ENCODE data around the gene SORT1. TPM values are rescaled to one million over a fixed set of nuclear protein-coding genes. Genes with fewer than 3 reads are reported as not detected.

SORT1 gene
- total RNA-seq, 1 donor: 7.0 TPM

DNA sequence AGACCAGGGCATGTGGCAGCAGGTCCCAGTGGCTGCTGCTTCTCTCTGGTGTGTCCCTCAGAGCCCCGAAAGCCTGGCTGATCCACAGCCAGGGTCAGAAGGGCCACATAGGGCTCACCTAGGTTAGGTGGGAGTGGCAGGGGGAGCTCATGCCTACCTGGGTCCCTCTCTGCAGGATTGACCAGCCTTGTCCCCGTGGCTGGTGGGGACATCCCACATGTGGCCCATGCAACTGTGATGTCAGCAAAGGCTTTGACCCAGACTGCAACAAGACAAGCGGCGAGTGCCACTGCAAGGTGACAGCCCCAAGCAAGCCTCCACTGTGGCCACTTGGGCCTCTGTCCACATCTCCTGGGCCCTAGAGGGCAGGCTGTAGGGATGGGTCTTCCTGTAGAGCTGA lies 132.7 kb downstream of the SORT1 start:
- DNase-seq (ENCODE audit: low read depth in 2 of 3, low spot score in 2 of 3): no peak

- DNase-seq (ENCODE audit: low read depth in 2 of 3, low spot score in 2 of 3): no peak
Measured at GRCh38 chr1:109264379-109264755, 133.4 kb downstream of the SORT1 start.

DNA sequence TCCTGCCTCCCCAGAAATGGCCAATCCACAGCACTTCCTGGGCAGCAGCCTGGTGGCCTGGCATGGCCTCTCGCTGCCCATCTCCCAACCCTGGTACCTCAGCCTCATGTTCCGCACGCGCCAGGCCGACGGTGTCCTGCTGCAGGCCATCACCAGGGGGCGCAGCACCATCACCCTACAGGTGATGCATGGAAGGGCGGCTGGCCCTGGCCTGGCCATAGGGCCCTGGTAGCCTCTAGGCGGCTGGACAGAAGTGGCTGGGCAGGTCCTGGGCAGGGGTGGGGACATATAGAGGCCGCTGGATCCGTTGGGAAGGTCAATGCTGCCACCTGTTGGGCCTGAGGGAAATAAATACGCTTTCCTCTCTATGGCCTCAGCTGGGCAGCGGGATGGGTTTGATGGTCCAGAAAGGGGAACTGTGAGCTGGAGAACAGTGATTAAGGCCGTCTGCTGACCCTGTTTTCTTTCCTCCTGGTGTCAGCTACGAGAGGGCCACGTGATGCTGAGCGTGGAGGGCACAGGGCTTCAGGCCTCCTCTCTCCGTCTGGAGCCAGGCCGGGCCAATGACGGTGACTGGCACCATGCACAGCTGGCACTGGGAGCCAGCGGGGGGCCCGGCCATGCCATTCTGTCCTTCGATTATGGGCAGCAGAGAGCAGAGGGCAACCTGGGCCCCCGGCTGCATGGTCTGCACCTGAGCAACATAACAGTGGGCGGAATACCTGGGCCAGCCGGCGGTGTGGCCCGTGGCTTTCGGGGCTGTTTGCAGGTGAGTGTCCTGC lies 133.9 kb downstream of the SORT1 start:
- DNase-seq (ENCODE audit: low read depth in 2 of 3, low spot score in 2 of 3): peak; percentile 46 to 77 (median 68)

- no peak for DNase-seq (ENCODE audit: low read depth in 2 of 3, low spot score in 2 of 3)
Measured at GRCh38 chr1:109263234-109263596, 134.5 kb downstream of the SORT1 start.

DNA sequence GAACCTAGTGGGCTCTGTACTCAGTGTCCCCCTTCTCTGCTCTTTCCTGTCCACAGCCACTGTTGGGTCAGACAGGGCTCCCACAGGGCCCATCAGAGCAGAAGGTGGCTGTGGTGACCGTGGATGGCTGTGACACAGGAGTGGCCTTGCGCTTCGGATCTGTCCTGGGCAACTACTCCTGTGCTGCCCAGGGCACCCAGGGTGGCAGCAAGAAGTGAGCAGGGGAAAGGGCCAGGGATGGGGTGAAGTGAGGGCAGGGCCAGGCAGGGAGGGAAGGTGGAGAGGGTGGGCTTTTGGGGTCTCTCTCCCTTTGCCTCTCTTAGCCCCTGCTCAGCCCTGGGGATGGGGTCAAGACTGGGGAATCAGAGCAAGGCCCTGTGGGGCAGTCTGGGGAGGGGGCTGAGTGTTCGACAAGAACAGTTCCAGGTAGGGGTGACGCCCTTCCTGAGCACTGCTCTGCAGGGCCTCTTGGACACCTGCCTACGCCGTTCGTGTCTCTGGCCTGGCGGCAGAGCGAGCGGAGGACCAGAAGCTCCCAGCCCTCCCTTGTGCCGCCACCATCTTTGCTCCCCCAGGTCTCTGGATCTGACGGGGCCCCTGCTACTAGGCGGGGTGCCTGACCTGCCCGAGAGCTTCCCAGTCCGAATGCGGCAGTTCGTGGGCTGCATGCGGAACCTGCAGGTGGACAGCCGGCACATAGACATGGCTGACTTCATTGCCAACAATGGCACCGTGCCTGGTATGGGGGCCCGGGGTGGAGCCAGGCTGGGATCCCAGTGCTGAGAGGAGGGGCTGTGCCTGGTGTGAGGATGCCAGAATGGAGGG lies 135.3 kb downstream of the SORT1 start:
- no peak for DNase-seq (ENCODE audit: low read depth in 2 of 3, low spot score in 2 of 3)

DNA sequence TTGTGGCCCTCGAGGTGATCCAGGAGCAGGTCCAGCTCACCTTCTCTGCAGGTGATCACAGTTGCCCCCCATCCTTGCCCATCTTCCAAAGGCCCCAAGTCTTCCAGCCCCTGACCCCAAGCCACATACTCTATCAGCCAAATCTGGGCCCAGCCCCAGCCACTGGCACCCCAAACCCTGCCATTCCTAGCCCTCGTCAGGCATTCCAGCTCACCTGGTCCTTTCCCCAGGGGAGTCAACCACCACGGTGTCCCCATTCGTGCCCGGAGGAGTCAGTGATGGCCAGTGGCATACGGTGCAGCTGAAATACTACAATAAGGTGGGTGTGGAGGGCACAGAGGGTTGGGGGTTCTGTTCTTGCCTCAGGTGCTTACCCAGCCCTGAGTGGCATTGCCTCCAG lies 136.1 kb downstream of the SORT1 start:
- no peak for DNase-seq (ENCODE audit: low read depth in 2 of 3, low spot score in 2 of 3)

- DNase-seq (ENCODE audit: low read depth in 2 of 3, low spot score in 2 of 3): no peak
Measured at GRCh38 chr1:109261006-109261405, 136.7 kb downstream of the SORT1 start.

GRCh38 chr1:109259674-109260557 lies 137.8 kb downstream of the SORT1 start:
- DNase-seq (ENCODE audit: low read depth in 2 of 3, low spot score in 2 of 3): no peak

Other genes with a start within 250 kb of the SORT1 start
- 49.0 TPM for gene SARS1, start 184.0 kb downstream of the SORT1 start, total RNA-seq
- 0.27 TPM for gene CELSR2, start 148.4 kb downstream of the SORT1 start, total RNA-seq
- 1.3 TPM for gene PSRC1, start 114.8 kb downstream of the SORT1 start, total RNA-seq
- gene MYBPHL, start 90.9 kb downstream of the SORT1 start, total RNA-seq: not detected
- gene PSMA5, start 28.5 kb upstream of the SORT1 start, total RNA-seq: 30.7 TPM
- not detected for gene SYPL2, start 68.6 kb upstream of the SORT1 start, total RNA-seq
- gene ATXN7L2, start 86.0 kb upstream of the SORT1 start, total RNA-seq: 5.7 TPM
- 9.4 TPM for gene CYB561D1, start 96.2 kb upstream of the SORT1 start, total RNA-seq
- 1.1 TPM for gene AMIGO1, start 111.8 kb upstream of the SORT1 start, total RNA-seq
- gene GPR61, start 142.0 kb upstream of the SORT1 start, total RNA-seq: 0.27 TPM
- 7.3 TPM for gene GNAI3, start 150.7 kb upstream of the SORT1 start, total RNA-seq
- gene GNAT2, start 221.7 kb upstream of the SORT1 start, total RNA-seq: 0.27 TPM
- gene AMPD2, start 221.9 kb upstream of the SORT1 start, total RNA-seq: 259 TPM